Neutrophil (primary cell): ENCODE measurements around the gene UBB.

Experiments
- H3K27ac ChIP-seq: fragments of 200-600 bp; sonication (generic); 2 replicates; pipeline ENCODE4 v1.5.1; 2016; ENCODE audit warnings: mild to moderate bottlenecking, moderate library complexity
- H3K27me3 ChIP-seq: fragments of 200-600 bp; sonication (generic); 2 replicates; pipeline ENCODE4 v1.6.0; 2016; ENCODE audit warnings: mild to moderate bottlenecking
- H3K36me3 ChIP-seq: fragments of 200-600 bp; sonication (generic); 2 replicates; pipeline ENCODE4 v1.5.1; 2017
- H3K4me1 ChIP-seq, 2 experiments: fragments of 200-600 bp in 1 of 2; sonication (generic) in 1 of 2; 1 replicate in 1 of 2; 2 replicates in 1 of 2; pipeline versions ENCODE4 v1.5.1 to v1.6.1; 2013 to 2016; ENCODE audit warnings: low read depth in 1 of 2, low read length in 1 of 2, mild to moderate bottlenecking in 1 of 2, moderate library complexity in 1 of 2; ENCODE audit not compliant: control insufficient read depth in 1 of 2, insufficient read depth in 1 of 2
- H3K4me3 ChIP-seq, 2 experiments: fragments of 200-600 bp in 1 of 2; sonication (generic) in 1 of 2; 1 replicate in 1 of 2; 2 replicates in 1 of 2; pipeline ENCODE4 v1.5.1; 2013 to 2016; ENCODE audit warnings: low read depth in 1 of 2, low read length in 1 of 2, mild to moderate bottlenecking in 1 of 2, moderate library complexity in 1 of 2
- H3K9me3 ChIP-seq: fragments of 200-600 bp; sonication (generic); 2 replicates; pipeline ENCODE4 v1.5.1; 2016
- CTCF ChIP-seq: fragments of 200-600 bp; sonication (generic); IDR thresholded peaks from 2 replicates; pipeline ENCODE4 v1.5.1; 2016; ENCODE audit warnings: antibody characterized with exemption

Gene UBB

GRCh38 chr17:16358394-16358793, 22.5 kb upstream of the UBB start:
- Histone ChIP-seq H3K4me3 (no peak overlapping the region), H3K27ac (no peak overlapping the region), H3K27me3 (peaks cover 28% of the 10 kb centered on the region), H3K4me1 (peaks cover 4% of the 10 kb centered on the region in 2 experiments), H3K9me3 (no peaks in the 10 kb centered on the region), H3K36me3 (no peaks in the 10 kb centered on the region)
- TF ChIP-seq CTCF = no peak

GRCh38 chr17:16361874-16362273, 19.0 kb upstream of the UBB start:
- Histone ChIP-seq H3K27me3 (peaks cover 4% of the 10 kb centered on the region), H3K27ac (no peak overlapping the region), H3K4me1 (no peaks in the 10 kb centered on the region), H3K4me3 (no peak overlapping the region), H3K36me3 (no peaks in the 10 kb centered on the region), H3K9me3 (no peaks in the 10 kb centered on the region)
- no peak for TF ChIP-seq CTCF

- TF ChIP-seq CTCF = peak; percentile 88
- Histone ChIP-seq H3K27ac (no peak overlapping the region), H3K9me3 (no peaks in the 10 kb centered on the region), H3K27me3 (no peaks in the 10 kb centered on the region), H3K36me3 (no peaks in the 10 kb centered on the region), H3K4me3 (no peak overlapping the region), H3K4me1 (no peaks in the 10 kb centered on the region)
These were observed 16.9 kb upstream of the UBB start for GRCh38 chr17:16363749-16364536.

- Histone ChIP-seq H3K4me1 (no peaks in the 10 kb centered on the region), H3K27me3 (no peaks in the 10 kb centered on the region), H3K4me3 (no peak overlapping the region), H3K27ac (no peak overlapping the region), H3K36me3 (no peaks in the 10 kb centered on the region), H3K9me3 (no peaks in the 10 kb centered on the region)
- no peak for TF ChIP-seq CTCF
These were observed 16.3 kb upstream of the UBB start for GRCh38 chr17:16364625-16365024.

- TF ChIP-seq CTCF = no peak
- H3K27ac ChIP-seq = no peak overlapping the region
- H3K4me1 ChIP-seq = no peaks in the 10 kb centered on the region
- H3K9me3 ChIP-seq = no peaks in the 10 kb centered on the region
- no peak overlapping the region for H3K4me3 ChIP-seq
- H3K27me3 ChIP-seq = no peaks in the 10 kb centered on the region
- H3K36me3 ChIP-seq = no peaks in the 10 kb centered on the region
These were observed 9.1 kb upstream of the UBB start for GRCh38 chr17:16371742-16372141.
